ENCODE data around the gene ZNF500. TPM values are rescaled to one million over a fixed set of nuclear protein-coding genes. Genes with fewer than 3 reads are reported as not detected.
A peak's percentile ranks its signal among the peaks of the same experiment; 100 is the strongest.
"Not testable (repeated sequence)": the region's sequence is repeated elsewhere in the genome, so short reads cannot be mapped to it uniquely, and the experiment has no call there.

ZNF500 gene
- total RNA-seq, 4 donors from 2014 or later: 8.9 to 18.6 (median 10.9) TPM

DNA sequence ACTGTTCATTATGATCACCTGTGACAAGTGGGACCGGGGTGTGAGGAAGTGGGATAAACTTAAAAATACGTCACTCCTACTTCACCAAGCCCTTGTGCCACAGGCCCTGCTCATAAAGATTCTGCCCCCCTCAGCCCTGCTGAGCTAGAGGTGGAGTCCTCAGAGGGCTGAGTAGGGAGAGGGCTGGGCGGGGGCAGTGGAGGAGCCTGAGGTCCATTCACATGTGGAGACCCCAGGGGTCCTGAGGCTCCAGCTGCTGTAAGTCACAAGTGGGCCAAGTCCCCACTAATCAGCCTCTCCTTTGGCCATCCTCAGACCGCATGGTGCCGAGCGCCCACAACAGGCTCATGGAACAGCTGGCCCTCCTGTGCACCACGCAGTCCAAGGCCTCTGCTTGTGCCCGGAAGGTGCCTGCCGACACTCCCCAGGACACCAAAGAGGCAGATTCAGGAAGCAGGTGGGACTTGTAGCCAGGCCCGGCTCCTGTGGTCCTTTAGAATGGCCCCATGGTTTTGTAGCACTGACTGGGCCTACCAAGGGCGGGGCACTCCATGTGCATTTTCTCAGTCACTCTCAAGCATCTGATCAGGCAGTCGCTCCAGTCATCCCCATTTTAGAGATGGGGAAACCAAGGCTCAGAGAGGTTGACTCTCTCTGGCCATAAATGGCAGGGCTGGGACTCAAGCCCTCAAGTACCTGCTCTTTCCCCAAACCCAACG lies 22.2 kb downstream of the ZNF500 start:
- TF ChIP-seq, protein P1, sequence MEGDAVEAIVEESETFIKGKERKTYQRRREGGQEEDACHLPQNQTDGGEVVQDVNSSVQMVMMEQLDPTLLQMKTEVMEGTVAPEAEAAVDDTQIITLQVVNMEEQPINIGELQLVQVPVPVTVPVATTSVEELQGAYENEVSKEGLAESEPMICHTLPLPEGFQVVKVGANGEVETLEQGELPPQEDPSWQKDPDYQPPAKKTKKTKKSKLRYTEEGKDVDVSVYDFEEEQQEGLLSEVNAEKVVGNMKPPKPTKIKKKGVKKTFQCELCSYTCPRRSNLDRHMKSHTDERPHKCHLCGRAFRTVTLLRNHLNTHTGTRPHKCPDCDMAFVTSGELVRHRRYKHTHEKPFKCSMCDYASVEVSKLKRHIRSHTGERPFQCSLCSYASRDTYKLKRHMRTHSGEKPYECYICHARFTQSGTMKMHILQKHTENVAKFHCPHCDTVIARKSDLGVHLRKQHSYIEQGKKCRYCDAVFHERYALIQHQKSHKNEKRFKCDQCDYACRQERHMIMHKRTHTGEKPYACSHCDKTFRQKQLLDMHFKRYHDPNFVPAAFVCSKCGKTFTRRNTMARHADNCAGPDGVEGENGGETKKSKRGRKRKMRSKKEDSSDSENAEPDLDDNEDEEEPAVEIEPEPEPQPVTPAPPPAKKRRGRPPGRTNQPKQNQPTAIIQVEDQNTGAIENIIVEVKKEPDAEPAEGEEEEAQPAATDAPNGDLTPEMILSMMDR (IDR thresholded peaks at IDR 0.05): no peak
- no peak for ATAC-seq (ENCODE audit: low FRiP score)
- DNase-seq (ENCODE audit: low spot score): no peak

DNA sequence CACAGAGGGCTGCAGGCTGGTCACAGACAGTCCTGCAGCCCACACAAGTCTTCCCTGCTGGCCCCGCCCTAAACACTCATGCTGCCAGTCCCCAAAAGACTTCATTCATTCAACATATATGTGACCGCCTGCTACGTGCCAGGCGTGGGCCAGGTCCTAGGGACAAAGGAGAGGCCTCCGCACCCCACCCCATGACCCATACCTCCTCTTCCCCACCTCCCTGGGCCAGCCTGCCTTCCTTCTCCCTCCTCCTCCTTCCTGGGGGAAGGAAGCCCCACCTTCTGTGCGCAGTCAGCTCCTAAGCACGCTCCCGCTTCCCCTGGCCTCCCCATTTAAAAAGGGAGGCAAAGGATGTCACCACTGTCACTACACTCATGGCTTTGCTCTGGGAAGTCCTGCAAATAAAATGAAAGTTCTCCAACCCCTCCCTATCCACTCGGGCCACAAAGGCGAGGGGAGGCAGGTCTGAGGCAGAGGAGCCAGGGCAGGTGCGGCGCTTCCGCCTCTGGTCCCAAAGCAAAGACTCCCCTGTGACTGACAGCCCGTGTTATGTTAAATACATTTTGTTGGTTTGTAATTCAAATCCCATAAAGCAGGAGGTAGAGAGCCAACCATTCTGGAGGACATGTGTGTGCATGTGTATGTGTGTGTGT lies 23.6 kb downstream of the ZNF500 start:
- DNase-seq (ENCODE audit: low spot score) (no peak), ATAC-seq (ENCODE audit: low FRiP score) (no peak)
- TF ChIP-seq, protein P1 (IDR thresholded peaks at IDR 0.05): no peak

DNA sequence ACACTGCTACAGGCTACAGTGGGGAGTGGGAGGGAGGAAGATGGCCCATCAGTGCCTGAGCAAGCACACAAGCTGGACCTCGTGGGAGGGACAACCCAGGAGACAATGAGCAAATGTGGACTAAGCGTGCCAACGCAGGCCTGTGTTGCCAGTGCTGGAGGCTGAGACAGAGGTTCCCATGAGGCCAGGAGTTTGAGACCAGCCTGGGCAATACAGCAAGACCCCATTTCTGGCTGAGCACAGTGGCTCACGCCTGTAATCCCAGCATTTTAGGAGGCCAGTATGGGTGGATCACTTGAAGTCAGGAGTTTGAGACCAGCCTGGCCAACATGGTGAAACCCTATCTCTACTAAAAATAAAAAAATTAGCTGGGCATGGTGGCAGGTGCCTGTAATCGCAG lies 28.6 kb downstream of the ZNF500 start:
- DNase-seq (ENCODE audit: low spot score); ATAC-seq (ENCODE audit: low FRiP score): not testable (repeated sequence)

DNA sequence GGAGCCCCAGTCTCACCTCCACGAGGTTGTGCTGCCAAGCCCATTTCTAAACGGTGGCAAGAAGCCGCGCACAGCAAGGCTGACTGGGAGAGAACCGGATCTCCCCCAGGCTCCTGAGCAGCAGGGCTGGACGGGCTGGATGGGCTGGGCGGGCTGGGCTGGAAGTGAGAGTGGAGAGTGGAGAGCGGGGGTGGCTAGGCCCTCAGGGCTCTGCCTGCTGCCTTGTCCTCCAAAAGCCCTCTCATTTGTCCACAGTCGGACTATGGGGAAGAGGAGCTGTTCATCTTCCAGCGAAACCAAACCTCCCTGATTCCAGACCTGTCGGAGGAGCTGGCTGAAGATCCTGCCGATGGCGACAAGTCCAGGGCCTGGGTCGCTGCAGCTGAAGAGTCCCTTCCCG lies 29.4 kb downstream of the ZNF500 start:
- DNase-seq (ENCODE audit: low spot score) (no peak), ATAC-seq (ENCODE audit: low FRiP score) (no peak)
- TF ChIP-seq, protein P1 (IDR thresholded peaks at IDR 0.05): no peak

DNA sequence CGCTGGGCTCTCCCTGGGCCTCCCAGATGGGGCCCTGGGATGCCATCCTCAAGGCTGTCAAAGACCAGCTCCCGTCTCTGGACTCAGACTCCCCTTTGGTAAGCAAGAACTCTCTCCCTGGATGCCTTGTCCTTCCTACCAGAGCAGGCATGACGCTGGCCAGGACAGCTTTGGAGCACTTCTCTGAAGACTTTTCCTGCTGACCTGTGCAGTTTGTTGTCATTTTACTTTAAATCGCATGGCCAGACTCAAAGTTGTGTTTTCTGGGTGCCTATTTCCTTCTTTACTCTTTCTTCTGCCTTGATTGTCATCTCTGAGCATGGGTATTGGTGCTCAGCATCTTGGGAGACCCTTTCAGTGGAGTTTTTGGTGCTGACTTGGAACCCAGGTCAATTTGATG lies 30.4 kb downstream of the ZNF500 start:
- TF ChIP-seq, protein P1 (IDR thresholded peaks at IDR 0.05): no peak
- ATAC-seq (ENCODE audit: low FRiP score) (no peak), DNase-seq (ENCODE audit: low spot score) (no peak)

DNA sequence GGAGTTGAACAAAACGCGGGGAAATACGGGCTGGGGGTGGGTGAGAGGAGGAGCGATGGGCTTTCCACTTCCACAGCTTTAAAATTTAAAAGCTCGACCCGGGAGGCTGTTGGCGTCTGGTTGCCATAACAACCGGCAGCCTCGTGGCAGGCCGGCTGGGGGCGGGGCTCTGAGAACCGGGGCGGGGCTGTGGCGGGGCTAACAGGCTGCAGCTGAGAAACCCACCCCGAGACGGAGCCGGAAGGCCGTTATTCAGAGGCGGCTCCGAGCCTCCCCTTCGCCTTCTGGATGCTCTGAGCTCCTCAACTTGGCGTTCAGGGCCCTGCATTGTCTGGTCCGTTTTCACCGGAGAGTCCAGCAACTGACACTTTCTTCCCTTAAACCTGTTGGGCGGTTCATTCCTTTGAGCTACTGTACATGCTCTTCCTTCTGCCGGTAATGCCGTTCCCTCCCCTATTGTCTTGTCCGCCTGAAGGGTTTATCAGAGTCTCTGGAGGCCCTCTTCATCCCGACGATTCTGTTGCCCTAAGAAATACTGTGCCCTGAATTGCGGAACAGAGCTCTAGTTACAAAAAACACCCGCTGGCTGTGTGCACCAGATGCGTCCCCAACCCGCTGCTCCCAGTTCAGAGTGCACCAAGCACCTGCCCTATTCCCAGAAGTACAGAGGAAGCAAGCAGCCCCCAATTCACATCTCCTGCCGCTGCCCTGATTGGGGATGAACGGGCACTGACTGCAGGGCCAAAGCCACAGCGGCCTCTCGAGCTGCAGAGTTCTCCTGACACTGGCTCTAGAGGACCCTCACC lies 32.0 kb downstream of the ZNF500 start:
- TF ChIP-seq, protein P1 (IDR thresholded peaks at IDR 0.05): no peak
- peak; percentile 83 for DNase-seq (ENCODE audit: low spot score)
- peak; percentile 75 for ATAC-seq (ENCODE audit: low FRiP score)

DNA sequence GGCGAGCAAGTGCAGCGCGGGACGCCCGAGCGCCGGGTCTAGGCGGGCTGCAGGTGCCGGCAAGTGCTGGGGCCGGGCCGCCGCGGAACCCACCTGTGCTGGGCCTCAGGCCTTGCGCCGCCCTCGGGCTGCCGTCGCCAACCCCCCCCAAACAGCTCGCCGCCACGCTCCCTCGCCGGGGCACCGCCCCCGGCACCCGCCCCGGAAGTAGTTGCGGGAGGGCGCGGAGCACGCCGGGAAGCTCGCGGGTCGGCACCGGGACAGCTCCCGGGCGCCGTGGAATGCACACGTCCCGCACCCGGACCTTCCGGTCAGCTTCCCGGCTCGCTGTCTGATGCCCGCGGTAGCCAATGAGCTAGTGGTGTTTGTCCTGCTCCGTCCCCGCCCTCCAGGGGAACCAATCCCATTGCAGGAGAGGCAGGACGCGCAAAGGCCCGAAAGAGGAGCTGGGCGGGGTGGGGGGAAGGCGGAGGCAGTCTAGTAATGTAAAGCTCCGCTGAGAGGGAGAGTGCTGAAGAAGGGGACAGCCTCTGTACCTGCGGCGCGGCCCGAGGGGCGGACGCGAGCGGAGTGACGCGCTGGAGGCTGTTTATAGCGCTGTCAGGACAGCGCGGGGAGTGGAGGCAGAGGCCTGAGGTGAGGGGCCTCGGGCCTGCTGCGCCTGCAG lies 32.8 kb downstream of the ZNF500 start, which contains the start of the genes ANKS3 and DNAAF8:
Gene ANKS3 (minus strand): TSS at position 209 of the 667 bp plus-strand sequence. CDS start 4,122 bp downstream, outside the sequence.
Gene DNAAF8 (plus strand): TSS at position 475 of the 667 bp plus-strand sequence. CDS start 1,978 bp downstream, outside the sequence.
- ATAC-seq (ENCODE audit: low FRiP score) (peak; percentile 99), DNase-seq (ENCODE audit: low spot score) (peak; percentile 87)
- TF ChIP-seq, protein P1 (IDR thresholded peaks at IDR 0.05): no peak
